H1 (cell line): ENCODE measurements around the gene MMP12.

Source experiments
- CHD2 ChIP-seq: IDR thresholded peaks from 2 replicates; pipeline ENCODE4 v1.6.1; 2012; ENCODE audit warnings: low read length, improper control_type of control experiment
- EZH2 ChIP-seq: fragments of 200-600 bp; sonication (generic); IDR thresholded peaks from 2 replicates; pipeline ENCODE4 v1.7.1; 2012; ENCODE audit warnings: low read depth, mild to moderate bottlenecking, moderate library complexity, low read length, inconsistent platforms; ENCODE audit not compliant: severe bottlenecking
- GABPA ChIP-seq: IDR thresholded peaks from 2 replicates; pipeline ENCODE4 v1.6.1; 2011; ENCODE audit warnings: mild to moderate bottlenecking, low read length, moderate library complexity, borderline replicate concordance; ENCODE audit not compliant: insufficient read depth
- GTF2F1 ChIP-seq: IDR thresholded peaks from 2 replicates; pipeline ENCODE4 v1.6.1; 2012; ENCODE audit warnings: low read depth, low read length, improper control_type of control experiment, borderline replicate concordance
- POLR2A ChIP-seq, 2 experiments: IDR thresholded peaks; 1 replicate in 1 of 2; 2 replicates in 1 of 2; pipeline ENCODE4 v1.6.1; 2011; ENCODE audit warnings: low read depth in 2 of 2, low read length in 2 of 2, mild to moderate bottlenecking in 2 of 2; ENCODE audit errors: control extremely low read depth in 1 of 2
- TF ChIP-seq, protein P1 (sequence below), 3 experiments: IDR thresholded peaks; 1 replicate in 2 of 3; 2 replicates in 1 of 3; pipeline versions ENCODE4 v1.5.1 to v1.6.1; 2011; ENCODE audit warnings: low read length in 3 of 3, mild to moderate bottlenecking in 3 of 3, inconsistent platforms in 2 of 3, low read depth in 1 of 3, moderate library complexity in 1 of 3; ENCODE audit not compliant: insufficient read depth in 1 of 3; ENCODE audit errors: control extremely low read depth in 1 of 3
- TF ChIP-seq, protein P2 (sequence below): IDR thresholded peaks from 2 replicates; pipeline ENCODE4 v1.6.1; 2012; ENCODE audit warnings: inconsistent platforms

DNA sequence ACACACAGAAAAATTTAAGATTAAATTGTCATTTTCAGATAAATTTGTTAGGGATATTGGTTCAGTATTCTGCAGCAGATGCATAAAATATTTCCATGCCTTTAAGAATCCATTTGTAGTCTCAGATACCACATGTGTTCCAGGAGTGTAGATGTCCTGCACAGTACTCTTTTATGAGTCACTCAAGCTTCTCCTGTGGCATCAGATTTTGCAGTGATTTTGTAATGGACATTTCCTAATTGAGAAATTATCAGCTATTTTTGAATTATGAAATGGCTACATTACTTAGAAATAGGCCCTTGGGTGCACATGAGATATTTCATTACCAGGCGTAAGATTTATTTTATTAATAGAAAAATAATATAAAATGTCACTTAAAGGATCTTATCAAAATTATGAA, 50.2 kb downstream of the MMP12 start:
- TF ChIP-seq EZH2 = no peak
- TF ChIP-seq, protein P1, sequence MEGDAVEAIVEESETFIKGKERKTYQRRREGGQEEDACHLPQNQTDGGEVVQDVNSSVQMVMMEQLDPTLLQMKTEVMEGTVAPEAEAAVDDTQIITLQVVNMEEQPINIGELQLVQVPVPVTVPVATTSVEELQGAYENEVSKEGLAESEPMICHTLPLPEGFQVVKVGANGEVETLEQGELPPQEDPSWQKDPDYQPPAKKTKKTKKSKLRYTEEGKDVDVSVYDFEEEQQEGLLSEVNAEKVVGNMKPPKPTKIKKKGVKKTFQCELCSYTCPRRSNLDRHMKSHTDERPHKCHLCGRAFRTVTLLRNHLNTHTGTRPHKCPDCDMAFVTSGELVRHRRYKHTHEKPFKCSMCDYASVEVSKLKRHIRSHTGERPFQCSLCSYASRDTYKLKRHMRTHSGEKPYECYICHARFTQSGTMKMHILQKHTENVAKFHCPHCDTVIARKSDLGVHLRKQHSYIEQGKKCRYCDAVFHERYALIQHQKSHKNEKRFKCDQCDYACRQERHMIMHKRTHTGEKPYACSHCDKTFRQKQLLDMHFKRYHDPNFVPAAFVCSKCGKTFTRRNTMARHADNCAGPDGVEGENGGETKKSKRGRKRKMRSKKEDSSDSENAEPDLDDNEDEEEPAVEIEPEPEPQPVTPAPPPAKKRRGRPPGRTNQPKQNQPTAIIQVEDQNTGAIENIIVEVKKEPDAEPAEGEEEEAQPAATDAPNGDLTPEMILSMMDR (IDR thresholded peaks at IDR 0.05; ENCODE audit: control extremely low read depth in 1 of 3, insufficient read depth in 1 of 3, low read depth in 1 of 3, low read length in 3 of 3) = no peak
- no peak for TF ChIP-seq POLR2A (IDR thresholded peaks at IDR 0.05; ENCODE audit: control extremely low read depth in 1 of 2, low read depth in 2 of 2, low read length in 2 of 2)
- TF ChIP-seq GABPA = no peak
- TF ChIP-seq CHD2 = no peak
- TF ChIP-seq, protein P2, sequence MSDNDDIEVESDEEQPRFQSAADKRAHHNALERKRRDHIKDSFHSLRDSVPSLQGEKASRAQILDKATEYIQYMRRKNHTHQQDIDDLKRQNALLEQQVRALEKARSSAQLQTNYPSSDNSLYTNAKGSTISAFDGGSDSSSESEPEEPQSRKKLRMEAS = no peak
- no peak for TF ChIP-seq GTF2F1
